Stimulated activated CD4-positive, alpha-beta T cell treated with anti-CD3 and anti-CD28 coated beads, Interleukin-15, amount 100 ng/mL, for 1 hour (primary cell): ENCODE measurements around the gene PAQR5.
"Not testable (repeated sequence)": the region's sequence is repeated elsewhere in the genome, so short reads cannot be mapped to it uniquely, and the experiment has no call there.

Source experiments
- DNase-seq, 2 donors: peaks; one replicate each; pipeline ENCODE4 v3.0.0-alpha.2; 2020; ENCODE audit warnings: low read depth in 1 of 2, low spot score in 1 of 2

The PAQR5 gene

GRCh38 chr15:69351333-69351732 lies 52.6 kb downstream of the PAQR5 start:
- DNase-seq = no peak

- no peak for DNase-seq
Measured at GRCh38 chr15:69351884-69352283, 53.2 kb downstream of the PAQR5 start.

GRCh38 chr15:69357773-69358771 lies 59.4 kb downstream of the PAQR5 start:
- no peak for DNase-seq

- DNase-seq = no peak
Measured at GRCh38 chr15:69358850-69359249, 60.1 kb downstream of the PAQR5 start.

- no peak for DNase-seq
Measured at GRCh38 chr15:69359722-69360121, 61.0 kb downstream of the PAQR5 start.

- DNase-seq = no peak
Measured at GRCh38 chr15:69360642-69361041, 61.9 kb downstream of the PAQR5 start.

GRCh38 chr15:69367236-69367635 lies 68.5 kb downstream of the PAQR5 start:
- DNase-seq = no peak

GRCh38 chr15:69369631-69370030 lies 70.9 kb downstream of the PAQR5 start:
- no peak for DNase-seq

GRCh38 chr15:69373406-69373805 lies 74.7 kb downstream of the PAQR5 start:
- no peak for DNase-seq

GRCh38 chr15:69375151-69375790 lies 76.6 kb downstream of the PAQR5 start:
- no peak for DNase-seq

GRCh38 chr15:69377216-69377970 lies 78.7 kb downstream of the PAQR5 start:
- DNase-seq = no peak

- DNase-seq = no peak
Measured at GRCh38 chr15:69380100-69380725, 81.5 kb downstream of the PAQR5 start.

- no peak for DNase-seq
Measured at GRCh38 chr15:69380726-69381105, 82.0 kb downstream of the PAQR5 start.

GRCh38 chr15:69382176-69382575 lies 83.5 kb downstream of the PAQR5 start:
- not testable (repeated sequence) for DNase-seq

GRCh38 chr15:69384066-69384465 lies 85.4 kb downstream of the PAQR5 start:
- not testable (repeated sequence) for DNase-seq

GRCh38 chr15:69384626-69385598 lies 86.2 kb downstream of the PAQR5 start:
- no peak for DNase-seq

- DNase-seq = no peak
Measured at GRCh38 chr15:69385831-69386230, 87.1 kb downstream of the PAQR5 start.

- no peak for DNase-seq
Measured at GRCh38 chr15:69386284-69386683, 87.6 kb downstream of the PAQR5 start.

GRCh38 chr15:69388260-69388705 lies 89.6 kb downstream of the PAQR5 start:
- no peak for DNase-seq

- DNase-seq = no peak
Measured at GRCh38 chr15:69389426-69389825, 90.7 kb downstream of the PAQR5 start.
